PC-9 (cell line): Measurements from ENCODE around the gene PDE4B. TPM values are rescaled to one million over a fixed set of nuclear protein-coding genes. Genes with fewer than 3 reads are reported as not detected.

Experiments
- BruUV-seq: library from RNA; stranded (reverse); fragments of 400-500 nt; replicated peaks from 2 replicates; lab custom pipeline; 2021; lab: Mats Ljungman, UMichigan
- CTCF ChIA-PET: fragments of 300-600 bp; sonication (Branson Sonifier 250); formaldehyde crosslinking; loops from one replicate; lab custom pipeline; 2022; ENCODE audit warnings: antibody characterized with exemption; lab: Charles Lee
- POLR2A ChIA-PET: fragments of 300-600 bp; sonication (Branson Sonifier 250); formaldehyde crosslinking; loops from one replicate; lab custom pipeline; 2022; ENCODE audit warnings: antibody characterized with exemption; ENCODE audit not compliant: unreplicated experiment; lab: Charles Lee
- DNase-seq, 2 experiments: peaks; one replicate each; pipeline versions ENCODE4 v3.0.0 to v3.0.0-alpha.2; 2015 to 2022; ENCODE audit warnings: mixed read lengths in 1 of 2
- H2AFZ ChIP-seq: fragments of 200-600 bp; sonication (generic); 2 replicates; pipeline ENCODE4 v1.8.1; 2017; ENCODE audit warnings: antibody characterized with exemption
- H3F3A ChIP-seq: fragments of 200-600 bp; sonication (generic); 2 replicates; pipeline ENCODE4 v1.8.1; 2017; ENCODE audit warnings: antibody characterized with exemption, mild to moderate bottlenecking, low read depth; ENCODE audit not compliant: insufficient read depth
- H3K27ac ChIP-seq: fragments of 200-600 bp; sonication (generic); 2 replicates; pipeline ENCODE4 v1.6.1; 2016; ENCODE audit warnings: mixed run types
- H3K27me3 ChIP-seq: fragments of 200-600 bp; sonication (generic); 2 replicates; pipeline ENCODE4 v1.6.1; 2016; ENCODE audit warnings: low read depth, mixed run types; ENCODE audit not compliant: insufficient read depth
- H3K36me3 ChIP-seq: fragments of 200-600 bp; sonication (generic); 2 replicates; pipeline ENCODE4 v1.6.1; 2016; ENCODE audit warnings: low read depth, mixed run types
- H3K4me1 ChIP-seq: fragments of 200-600 bp; sonication (generic); replicated peaks from 2 replicates; pipeline ENCODE4 v1.6.1; 2016; ENCODE audit warnings: mixed run types; ENCODE audit not compliant: insufficient read depth
- H3K4me2 ChIP-seq: fragments of 200-600 bp; sonication (generic); 2 replicates; pipeline ENCODE4 v1.6.1; 2017; ENCODE audit warnings: mixed run types
- H3K4me3 ChIP-seq: fragments of 200-600 bp; sonication (generic); 2 replicates; pipeline ENCODE4 v1.6.1; 2016; ENCODE audit warnings: mixed run types
- H3K79me2 ChIP-seq: fragments of 200-600 bp; sonication (generic); 2 replicates; pipeline ENCODE4 v1.6.1; 2017; ENCODE audit warnings: low read depth, mixed run types
- H3K9me2 ChIP-seq: fragments of 200-600 bp; sonication (generic); 2 replicates; pipeline ENCODE4 v1.8.1; 2017; ENCODE audit warnings: mild to moderate bottlenecking; ENCODE audit not compliant: insufficient read depth
- H3K9me3 ChIP-seq: fragments of 200-600 bp; sonication (generic); 2 replicates; pipeline ENCODE4 v1.8.1; 2016; ENCODE audit warnings: low read depth; ENCODE audit not compliant: insufficient read depth
- H4K20me1 ChIP-seq: fragments of 200-600 bp; sonication (generic); 2 replicates; pipeline ENCODE4 v1.8.1; 2017; ENCODE audit not compliant: insufficient read depth
- EZH2 ChIP-seq: fragments of 200-600 bp; sonication (generic); IDR thresholded peaks from 2 replicates; pipeline ENCODE4 v1.8.0; 2017; ENCODE audit warnings: antibody characterized with exemption, low read depth
- intact Hi-C: fragments of 100-400 bp; cut with micrococcal nuclease; formaldehyde crosslinking; loops from one replicate; pipeline ENCODE4 v1.10.0; 2022; ENCODE audit not compliant: unreplicated experiment
- total RNA-seq: library from RNA; stranded (reverse); gene quantifications from 2 replicates; pipeline ENCODE4 v1.2.3, GENCODE V29; 2021
- TF ChIP-seq, protein P1 (sequence below): fragments of 200-600 bp; sonication (generic); conservative IDR thresholded peaks from 2 replicates; pipeline ENCODE4 v1.6.1; 2017; ENCODE audit warnings: mixed run types, antibody characterized with exemption, mild to moderate bottlenecking, moderate library complexity

The PDE4B gene
- total RNA-seq, 1 experiment from 2014 or later: 1.3 TPM

DNA sequence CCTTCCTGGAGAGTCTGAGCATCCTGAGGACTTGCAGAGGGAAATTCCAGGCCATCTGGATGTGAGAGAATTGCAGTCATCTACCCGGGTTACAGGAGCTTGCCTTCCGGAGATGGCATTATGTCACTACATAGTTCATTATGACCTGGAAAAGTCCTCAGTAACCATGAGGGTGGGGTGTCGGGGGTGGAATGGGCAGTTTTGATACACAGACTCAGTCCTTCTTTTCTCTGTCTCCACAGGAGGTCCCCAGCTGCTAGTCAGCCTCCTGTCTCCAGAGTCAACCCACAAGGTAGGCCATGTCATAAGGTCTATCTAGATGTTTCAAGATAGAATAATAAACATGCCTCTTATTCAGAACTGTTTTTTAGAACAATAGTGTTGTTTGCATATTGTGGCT is 473.1 kb downstream of the PDE4B start:
- Histone ChIP-seq H3K4me2 (no peak overlapping the region), H3K9me2 (no peaks in the 10 kb centered on the region), H3K36me3 (no peaks in the 10 kb centered on the region), H3K79me2 (no peaks in the 10 kb centered on the region), H3K4me1 (0 out of 2 replicates have a peak, but pooled peaks cover 6% of the 10 kb centered on the region), H2AFZ (no peak overlapping the region), H3K9me3 (no peaks in the 10 kb centered on the region), H4K20me1 (no peaks in the 10 kb centered on the region), H3K4me3 (no peak overlapping the region), H3F3A (no peaks in the 10 kb centered on the region), H3K27ac (no peak overlapping the region), H3K27me3 (no peaks in the 10 kb centered on the region)
- DNase-seq: peak in 1 of 2 experiments; percentile 31
- ChIA-PET POLR2A (interaction anchor here (0.6 kb wide), 1 partner anchor 179 kb away, joined by 4 read pairs; no protein-coding TSS in a partner anchor), CTCF (no interaction called here)
- TF ChIP-seq, protein P1, sequence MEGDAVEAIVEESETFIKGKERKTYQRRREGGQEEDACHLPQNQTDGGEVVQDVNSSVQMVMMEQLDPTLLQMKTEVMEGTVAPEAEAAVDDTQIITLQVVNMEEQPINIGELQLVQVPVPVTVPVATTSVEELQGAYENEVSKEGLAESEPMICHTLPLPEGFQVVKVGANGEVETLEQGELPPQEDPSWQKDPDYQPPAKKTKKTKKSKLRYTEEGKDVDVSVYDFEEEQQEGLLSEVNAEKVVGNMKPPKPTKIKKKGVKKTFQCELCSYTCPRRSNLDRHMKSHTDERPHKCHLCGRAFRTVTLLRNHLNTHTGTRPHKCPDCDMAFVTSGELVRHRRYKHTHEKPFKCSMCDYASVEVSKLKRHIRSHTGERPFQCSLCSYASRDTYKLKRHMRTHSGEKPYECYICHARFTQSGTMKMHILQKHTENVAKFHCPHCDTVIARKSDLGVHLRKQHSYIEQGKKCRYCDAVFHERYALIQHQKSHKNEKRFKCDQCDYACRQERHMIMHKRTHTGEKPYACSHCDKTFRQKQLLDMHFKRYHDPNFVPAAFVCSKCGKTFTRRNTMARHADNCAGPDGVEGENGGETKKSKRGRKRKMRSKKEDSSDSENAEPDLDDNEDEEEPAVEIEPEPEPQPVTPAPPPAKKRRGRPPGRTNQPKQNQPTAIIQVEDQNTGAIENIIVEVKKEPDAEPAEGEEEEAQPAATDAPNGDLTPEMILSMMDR: no peak
- no peak for TF ChIP-seq EZH2
- intact Hi-C loops: no loop called here
- no TSS peak for BruUV-seq

- no peak overlapping the region for H3K4me3 ChIP-seq
- H3K4me2 ChIP-seq: no peak overlapping the region
These were observed 473.7 kb downstream of the PDE4B start for GRCh38 chr1:66266350-66266749.

DNA sequence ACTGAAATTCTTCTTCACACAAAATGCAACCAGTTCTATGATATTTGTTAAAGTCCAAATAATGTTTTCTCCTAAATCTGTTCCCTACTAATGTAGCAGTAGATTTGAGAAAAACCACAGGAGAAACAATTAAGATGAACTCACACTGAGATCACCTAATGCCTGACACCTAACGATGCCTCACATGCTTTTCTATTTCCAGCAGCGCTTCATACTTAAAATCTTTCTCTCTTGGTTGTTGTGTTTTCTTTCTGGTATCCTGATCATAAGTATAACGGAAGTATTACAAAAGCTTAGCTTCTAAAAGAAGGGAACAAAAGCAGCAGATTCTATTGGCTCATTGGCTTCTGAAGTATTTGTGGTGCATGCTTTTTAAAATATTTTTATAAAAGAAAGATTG is 474.1 kb downstream of the PDE4B start:
- Histone ChIP-seq H3K9me2 (no peaks in the 10 kb centered on the region), H3K4me1 (0 out of 2 replicates have a peak, but pooled peaks cover 4% of the 10 kb centered on the region), H4K20me1 (no peaks in the 10 kb centered on the region), H3K79me2 (no peaks in the 10 kb centered on the region), H3K36me3 (no peaks in the 10 kb centered on the region), H2AFZ (no peak overlapping the region), H3K9me3 (no peaks in the 10 kb centered on the region), H3K4me3 (no peak overlapping the region), H3F3A (no peaks in the 10 kb centered on the region), H3K27ac (no peak overlapping the region), H3K4me2 (no peak overlapping the region), H3K27me3 (no peaks in the 10 kb centered on the region)
- no peak for DNase-seq
- intact Hi-C loops: no loop called here
- no peak for TF ChIP-seq EZH2
- TF ChIP-seq, protein P1: no peak
- ChIA-PET CTCF (no interaction called here), POLR2A (interaction anchor here (0.9 kb wide), 1 partner anchor 65 kb away, joined by 11 read pairs; no protein-coding TSS in a partner anchor)
- BruUV-seq: no TSS peak

More at GRCh38 chr1:66266350-66266749, 473.7 kb downstream of the PDE4B start:
- intact Hi-C loops: no loop called here
- Histone ChIP-seq H3K4me1 (0 out of 2 replicates have a peak, but pooled peaks cover 6% of the 10 kb centered on the region), H3K9me2 (no peaks in the 10 kb centered on the region), H3F3A (no peaks in the 10 kb centered on the region), H3K9me3 (no peaks in the 10 kb centered on the region), H3K36me3 (no peaks in the 10 kb centered on the region), H4K20me1 (no peaks in the 10 kb centered on the region), H2AFZ (no peak overlapping the region), H3K79me2 (no peaks in the 10 kb centered on the region), H3K27ac (no peak overlapping the region), H3K27me3 (no peaks in the 10 kb centered on the region)
- TF ChIP-seq, protein P1: no peak
- TF ChIP-seq EZH2: no peak
- ChIA-PET CTCF (no interaction called here), POLR2A (interaction anchor here (0.9 kb wide), 1 partner anchor 66 kb away, joined by 11 read pairs; no protein-coding TSS in a partner anchor)
- BruUV-seq: no TSS peak
- DNase-seq: peak in 1 of 2 experiments; percentile 35
